GM12873 (cell line): ENCODE data around the gene CDC25B.

ENCODE experiments used
- CTCF ChIP-seq: IDR thresholded peaks from 2 replicates; pipeline ENCODE4 v1.5.1; 2012; ENCODE audit warnings: low read depth, mild to moderate bottlenecking, moderate library complexity, low read length, control low read depth; ENCODE audit not compliant: insufficient read depth; ENCODE audit errors: missing control alignments

CDC25B gene

GRCh38 chr20:3783511-3784195 is 12.5 kb upstream of the CDC25B start:
- TF ChIP-seq CTCF = no peak

- TF ChIP-seq CTCF = no peak
Observed at GRCh38 chr20:3784216-3784853, 11.8 kb upstream of the CDC25B start.

- TF ChIP-seq CTCF = no peak
Observed at GRCh38 chr20:3784863-3785239, 11.3 kb upstream of the CDC25B start.

- TF ChIP-seq CTCF = no peak
Observed at GRCh38 chr20:3785240-3786125, 10.6 kb upstream of the CDC25B start.

- no peak for TF ChIP-seq CTCF
Observed at GRCh38 chr20:3786126-3786484, 10.0 kb upstream of the CDC25B start.

GRCh38 chr20:3786665-3787323 is 9.3 kb upstream of the CDC25B start, which contains the start of gene CENPB:
Gene CENPB, minus strand, starts transcription at chr20:3786740. Its CDS starts 257 bp downstream, at chr20:3786483.
- TF ChIP-seq CTCF = peak; percentile 75
